Activated T-helper 1 cell treated with anti-CD3 and anti-CD28 coated beads, Interleukin-12 subunit alpha, Interleukin-12 subunit beta, Interleukin-2, Interleukin-4 antibody, amounts not matched to agents 30 ng/mL and 10 ng/mL and 1 ng/mL, durations not matched to agents 14 hours and 24 hours and 36 hours (primary cell): Measurements from ENCODE around the gene MAN1C1. TPM values are rescaled to one million over a fixed set of nuclear protein-coding genes. Genes with fewer than 3 reads are reported as not detected.

Source experiments
- DNase-seq: peaks from one replicate; pipeline ENCODE4 v3.0.0; 2021; ENCODE audit warnings: low spot score
- H3K27ac Mint-ChIP-seq: one replicate; pipeline ENCODE4 v1.8.0; 2021; ENCODE audit warnings: mild to moderate bottlenecking, mixed read lengths
- H3K27me3 Mint-ChIP-seq: one replicate; pipeline ENCODE4 v1.8.0; 2022; ENCODE audit warnings: mild to moderate bottlenecking, moderate library complexity, mixed read lengths; ENCODE audit not compliant: insufficient read depth
- H3K36me3 Mint-ChIP-seq: one replicate; pipeline ENCODE4 v1.8.0; 2021; ENCODE audit warnings: low read depth, mixed read lengths
- H3K4me1 Mint-ChIP-seq: one replicate; pipeline ENCODE4 v1.8.0; 2021; ENCODE audit warnings: low read depth, mixed read lengths
- H3K4me3 Mint-ChIP-seq: one replicate; pipeline ENCODE4 v1.8.0; 2021; ENCODE audit warnings: mild to moderate bottlenecking, moderate library complexity, mixed read lengths
- H3K9me3 Mint-ChIP-seq: one replicate; pipeline ENCODE4 v1.8.0; 2021; ENCODE audit warnings: mixed read lengths
- intact Hi-C: fragments of 100-400 bp; cut with micrococcal nuclease; formaldehyde crosslinking; loops from one replicate; pipeline ENCODE4 v1.15.1; 2024
- total RNA-seq: library from RNA; stranded (reverse); gene quantifications from 2 replicates; pipeline ENCODE4 v1.2.3, GENCODE V29; 2022

MAN1C1 gene
- total RNA-seq, 1 donor from 2014 or later, result 0.83 TPM

GRCh38 chr1:25739341-25739740, 122.8 kb downstream of the MAN1C1 start:
- H3K27me3 Mint-ChIP-seq, result peaks cover 34% of the 10 kb centered on the region
- H3K9me3 Mint-ChIP-seq, result no peaks in the 10 kb centered on the region
- no peak for DNase-seq
- intact Hi-C loops, result no loop called here
- H3K27ac Mint-ChIP-seq, result no peak overlapping the region
- no peak overlapping the region for H3K4me3 Mint-ChIP-seq
- H3K36me3 Mint-ChIP-seq, result no peaks in the 10 kb centered on the region
- no peaks in the 10 kb centered on the region for H3K4me1 Mint-ChIP-seq

DNA sequence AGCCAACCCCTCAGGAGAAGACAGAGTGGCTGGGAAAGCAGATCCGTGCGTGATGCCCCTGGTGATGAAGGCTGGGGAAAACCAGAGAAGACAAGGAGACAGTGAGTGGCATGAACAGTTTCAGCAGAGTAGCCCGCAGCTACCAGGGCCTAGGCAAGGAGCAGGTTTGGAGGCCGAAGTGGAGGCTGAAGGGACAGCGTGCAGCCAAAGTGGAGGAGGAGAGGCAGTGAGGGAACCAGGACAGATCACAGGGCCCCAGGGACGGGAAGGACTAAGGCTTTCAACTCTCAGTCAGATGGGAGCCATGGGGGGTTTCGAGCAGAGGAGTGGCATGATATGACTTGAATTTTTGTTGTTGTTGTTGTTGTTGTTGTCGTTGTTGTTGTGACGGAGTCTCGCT, 123.5 kb downstream of the MAN1C1 start:
- Mint-ChIP-seq H3K27ac (no peak overlapping the region), H3K27me3 (peaks cover 38% of the 10 kb centered on the region), H3K4me3 (no peak overlapping the region), H3K36me3 (no peaks in the 10 kb centered on the region), H3K9me3 (no peaks in the 10 kb centered on the region), H3K4me1 (no peaks in the 10 kb centered on the region)
- intact Hi-C loops, result no loop called here
- no peak for DNase-seq

DNA sequence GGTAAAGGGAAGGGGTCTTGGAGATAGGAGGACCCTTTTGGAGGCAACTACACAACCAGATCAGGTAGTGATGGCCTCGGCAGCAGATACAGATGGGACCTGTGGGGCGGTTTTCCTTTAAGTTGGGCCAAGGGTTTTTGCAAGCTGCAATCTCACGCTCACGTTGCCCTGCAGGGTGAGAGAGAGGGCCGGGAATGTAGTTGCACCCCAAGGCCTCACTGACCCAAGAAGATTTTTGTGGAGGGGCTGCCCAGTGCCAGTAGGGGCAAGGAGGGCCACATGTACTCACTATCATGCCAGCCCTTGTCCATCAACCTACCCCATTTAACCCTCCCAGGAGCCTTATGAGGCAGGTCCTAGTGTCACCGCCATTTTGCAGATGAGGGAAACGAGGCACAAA, 125.7 kb downstream of the MAN1C1 start:
- intact Hi-C loops, result no loop called here
- H3K27me3 Mint-ChIP-seq, result peaks cover 25% of the 10 kb centered on the region
- no peaks in the 10 kb centered on the region for H3K36me3 Mint-ChIP-seq
- H3K27ac Mint-ChIP-seq, result no peak overlapping the region
- H3K9me3 Mint-ChIP-seq, result no peaks in the 10 kb centered on the region
- H3K4me1 Mint-ChIP-seq, result no peaks in the 10 kb centered on the region
- no peak for DNase-seq
- no peak overlapping the region for H3K4me3 Mint-ChIP-seq

GRCh38 chr1:25743164-25744139, 126.9 kb downstream of the MAN1C1 start:
- no peaks in the 10 kb centered on the region for H3K9me3 Mint-ChIP-seq
- intact Hi-C loops, result no loop called here
- no peak for DNase-seq
- H3K27me3 Mint-ChIP-seq, result peaks cover 25% of the 10 kb centered on the region
- H3K4me3 Mint-ChIP-seq, result no peak overlapping the region
- no peaks in the 10 kb centered on the region for H3K36me3 Mint-ChIP-seq
- H3K27ac Mint-ChIP-seq, result no peak overlapping the region
- H3K4me1 Mint-ChIP-seq, result no peaks in the 10 kb centered on the region

GRCh38 chr1:25744140-25744581, 127.6 kb downstream of the MAN1C1 start:
- peaks cover 22% of the 10 kb centered on the region for H3K27me3 Mint-ChIP-seq
- intact Hi-C loops, result no loop called here

DNA sequence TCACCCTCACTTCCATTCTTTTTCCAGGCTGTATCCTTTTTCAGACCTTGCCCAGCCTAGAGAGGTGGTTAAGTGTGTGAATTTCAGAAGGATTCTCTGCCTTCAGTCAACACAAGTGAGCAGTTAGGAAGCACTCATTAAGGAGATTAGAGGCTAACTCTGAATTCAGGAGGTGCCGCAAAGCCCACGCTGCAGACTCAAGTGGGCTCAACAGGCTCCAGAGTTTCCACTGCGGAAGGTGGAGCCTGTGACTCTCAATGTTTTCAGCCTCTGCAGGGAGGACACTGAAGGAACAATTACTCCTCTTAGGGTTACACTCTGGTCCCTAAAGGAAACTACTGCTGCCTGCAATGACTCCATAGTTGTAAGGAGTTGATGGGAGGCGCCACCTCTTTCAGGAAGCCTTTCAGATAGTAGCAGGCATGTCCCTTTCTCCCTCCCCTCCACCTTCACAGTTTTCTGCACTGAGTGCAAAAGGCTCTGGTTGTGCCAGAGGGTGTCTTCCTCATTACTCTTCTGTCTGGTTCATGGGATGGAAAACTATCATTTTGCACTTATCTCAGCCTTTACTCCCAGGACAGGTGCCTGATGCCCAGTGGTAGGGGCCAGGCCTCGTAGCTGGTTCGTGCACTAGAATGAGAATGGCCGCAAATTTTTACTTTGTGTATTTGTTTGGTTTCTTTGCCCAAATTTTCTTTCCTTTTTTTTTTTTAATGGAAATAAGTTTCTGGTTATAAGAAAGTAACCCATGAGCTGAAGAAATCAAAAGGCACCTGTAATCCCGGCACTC, 128.2 kb downstream of the MAN1C1 start:
- Mint-ChIP-seq H3K9me3 (no peaks in the 10 kb centered on the region), H3K36me3 (no peaks in the 10 kb centered on the region), H3K27me3 (peaks cover 22% of the 10 kb centered on the region), H3K4me1 (no peaks in the 10 kb centered on the region), H3K27ac (no peak overlapping the region), H3K4me3 (no peak overlapping the region)
- no peak for DNase-seq
- intact Hi-C loops, result no loop called here

More at GRCh38 chr1:25744140-25744581, 127.6 kb downstream of the MAN1C1 start:
- Mint-ChIP-seq H3K9me3 (no peaks in the 10 kb centered on the region), H3K27ac (no peak overlapping the region), H3K36me3 (no peaks in the 10 kb centered on the region), H3K4me3 (no peak overlapping the region), H3K4me1 (no peaks in the 10 kb centered on the region)
- no peak for DNase-seq

GRCh38 chr1:25746299-25747045, 129.9 kb downstream of the MAN1C1 start:
- Mint-ChIP-seq H3K9me3 (no peaks in the 10 kb centered on the region), H3K36me3 (no peaks in the 10 kb centered on the region), H3K4me1 (no peaks in the 10 kb centered on the region), H3K4me3 (no peak overlapping the region), H3K27me3 (peaks cover 21% of the 10 kb centered on the region), H3K27ac (no peak overlapping the region)
- intact Hi-C loops, result no loop called here
- DNase-seq, result no peak

DNA sequence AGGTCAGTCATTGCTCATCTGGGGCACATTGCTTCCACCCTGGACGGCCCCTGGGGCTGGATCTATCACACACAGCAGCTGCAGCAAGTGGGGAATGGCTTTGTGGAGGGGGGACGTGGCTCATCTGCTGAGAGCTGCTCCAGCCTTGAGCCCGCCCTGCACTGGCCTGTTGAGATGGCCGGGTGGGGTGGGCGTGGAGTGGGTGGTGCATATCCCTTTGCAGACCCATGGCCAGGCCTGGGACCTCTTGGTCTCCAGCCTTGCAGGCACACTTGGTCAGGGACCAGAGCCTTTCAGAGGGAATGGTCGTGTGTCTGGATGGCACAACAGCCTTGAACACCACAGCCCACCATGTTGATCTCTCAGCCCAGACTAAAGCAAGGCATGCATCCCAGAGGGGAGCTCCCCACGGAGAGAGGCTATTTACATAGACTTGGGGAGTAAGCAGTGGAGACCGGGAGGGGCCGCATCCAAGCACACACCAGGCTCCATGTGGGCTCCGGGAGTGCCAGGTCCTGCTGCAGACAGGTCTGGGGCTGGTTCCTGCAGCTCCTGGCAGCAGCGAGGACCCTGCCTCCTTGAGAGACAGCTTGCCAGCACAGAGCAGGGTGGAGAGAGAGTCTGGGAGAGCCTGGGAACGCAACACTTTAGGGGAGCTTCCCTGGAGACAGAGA, 130.6 kb downstream of the MAN1C1 start:
- Mint-ChIP-seq H3K27me3 (peaks cover 17% of the 10 kb centered on the region), H3K4me1 (no peaks in the 10 kb centered on the region), H3K36me3 (no peaks in the 10 kb centered on the region), H3K9me3 (no peaks in the 10 kb centered on the region), H3K4me3 (no peak overlapping the region), H3K27ac (no peak overlapping the region)
- DNase-seq, result no peak
- intact Hi-C loops, result no loop called here

DNA sequence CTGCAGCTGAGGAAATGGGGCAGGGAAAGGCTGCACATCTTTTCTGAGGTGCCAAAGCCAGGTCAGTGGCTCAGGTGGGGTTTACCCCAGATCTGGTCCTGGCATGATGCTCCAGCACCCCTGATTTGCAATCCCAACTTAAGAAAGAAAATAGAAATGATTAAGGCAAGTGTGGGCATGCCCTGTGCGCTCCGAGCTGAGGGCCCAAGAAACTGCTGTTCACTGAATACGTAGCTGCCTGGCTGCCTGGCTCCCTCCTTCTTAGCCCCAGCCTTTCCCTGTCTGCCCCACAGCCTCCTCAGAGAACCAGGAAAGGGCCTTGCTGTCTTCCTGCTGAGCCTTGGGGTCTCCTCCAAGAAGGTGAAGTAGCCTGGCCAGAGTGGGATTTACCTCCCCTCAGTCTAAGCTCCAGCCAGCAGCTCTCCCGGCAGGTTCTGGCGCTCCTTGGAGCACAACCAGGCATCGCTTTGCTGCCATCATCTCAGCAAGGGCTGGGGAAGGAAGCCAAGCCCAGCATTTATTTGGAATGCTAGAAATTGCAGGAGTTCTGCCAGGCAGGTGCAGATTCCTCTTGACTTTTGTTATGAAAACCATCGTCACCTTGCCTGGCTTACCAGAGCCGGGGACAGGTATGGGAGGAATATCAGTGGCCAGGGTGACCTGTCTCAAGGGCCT, 132.1 kb downstream of the MAN1C1 start:
- Mint-ChIP-seq H3K27ac (no peak overlapping the region), H3K9me3 (no peaks in the 10 kb centered on the region), H3K4me3 (no peak overlapping the region), H3K36me3 (no peaks in the 10 kb centered on the region), H3K4me1 (no peaks in the 10 kb centered on the region), H3K27me3 (peaks cover 20% of the 10 kb centered on the region)
- intact Hi-C loops, result no loop called here
- no peak for DNase-seq

- intact Hi-C loops, result no loop called here
- Mint-ChIP-seq H3K36me3 (no peaks in the 10 kb centered on the region), H3K4me1 (peaks cover 7% of the 10 kb centered on the region)
These were observed 134.5 kb downstream of the MAN1C1 start for GRCh38 chr1:25750923-25751605.

DNA sequence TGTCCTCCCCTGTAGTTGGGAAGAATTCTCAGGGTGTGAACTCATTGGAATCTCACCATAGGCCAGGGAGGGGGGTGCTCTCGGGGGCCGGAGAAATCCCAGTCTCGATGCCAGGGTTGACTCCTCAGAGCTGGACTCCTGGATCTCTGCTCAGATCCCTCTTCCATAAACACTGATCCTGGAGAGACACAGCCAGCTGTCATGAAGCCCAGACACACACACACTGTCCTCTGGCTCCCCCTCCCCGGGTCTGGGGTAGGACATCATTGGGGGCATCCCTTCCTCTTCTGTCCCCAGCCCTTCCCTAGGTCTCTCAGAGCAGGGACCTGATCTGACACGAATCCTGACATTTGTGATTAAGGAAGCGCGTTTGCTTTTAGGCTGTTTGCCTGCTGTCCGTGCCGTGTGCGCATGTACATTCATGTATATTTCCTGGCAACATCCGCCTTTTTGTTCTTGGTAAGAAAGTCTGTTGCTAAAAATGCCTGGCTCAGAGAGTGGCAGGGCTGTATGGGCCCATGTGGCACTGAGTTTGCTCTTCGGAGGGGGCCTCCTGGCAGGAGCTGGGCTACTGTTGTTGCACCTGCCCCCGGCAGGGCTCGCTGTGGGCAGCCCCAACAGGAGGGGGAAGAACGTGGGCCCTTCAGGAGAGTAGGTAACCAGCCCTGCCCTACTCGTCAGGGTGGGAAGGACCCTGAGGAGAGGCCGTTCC, 138.0 kb downstream of the MAN1C1 start:
- Mint-ChIP-seq H3K4me1 (peaks cover 7% of the 10 kb centered on the region), H3K27me3 (peaks cover 33% of the 10 kb centered on the region), H3K36me3 (no peaks in the 10 kb centered on the region), H3K4me3 (no peak overlapping the region), H3K27ac (no peak overlapping the region), H3K9me3 (no peaks in the 10 kb centered on the region)
- intact Hi-C loops, result no loop called here
- no peak for DNase-seq

More at GRCh38 chr1:25750923-25751605, 134.5 kb downstream of the MAN1C1 start:
- DNase-seq, result no peak
- Mint-ChIP-seq H3K4me3 (no peak overlapping the region), H3K27me3 (peaks cover 26% of the 10 kb centered on the region), H3K9me3 (no peaks in the 10 kb centered on the region), H3K27ac (no peak overlapping the region)
